GM19099 (cell line): Measurements from ENCODE around the gene PLOD2.

ENCODE experiments used
- POLR2A ChIP-seq: IDR thresholded peaks from 3 replicates; pipeline ENCODE4 v1.6.1; 2011; ENCODE audit warnings: low read depth; ENCODE audit not compliant: insufficient read length; ENCODE audit errors: extremely low read depth

Gene PLOD2

GRCh38 chr3:146052056-146052790 is 108.8 kb downstream of the PLOD2 start:
- TF ChIP-seq POLR2A: no peak

GRCh38 chr3:146050691-146051090 is 110.3 kb downstream of the PLOD2 start:
- TF ChIP-seq POLR2A: no peak

DNA sequence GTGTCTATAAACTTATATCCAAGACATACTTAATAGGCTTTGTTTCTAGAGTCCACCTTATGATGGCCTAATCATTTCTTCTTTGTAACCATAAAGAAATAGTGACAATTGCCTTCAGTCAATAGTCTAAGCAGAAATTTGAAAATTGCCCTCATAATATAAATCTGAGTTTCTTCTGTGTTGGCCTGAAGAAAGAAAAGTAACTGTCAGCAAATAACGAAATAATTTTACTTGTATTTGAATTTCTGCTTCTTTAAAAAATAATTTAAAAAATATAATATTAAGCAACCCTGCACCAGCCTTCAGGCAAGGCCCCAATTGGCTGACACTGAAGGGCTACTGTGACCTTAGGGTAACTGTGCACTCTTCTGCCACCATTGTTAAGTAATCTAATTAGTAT is 113.5 kb downstream of the PLOD2 start:
- no peak for TF ChIP-seq POLR2A

- TF ChIP-seq POLR2A: no peak
Observed at GRCh38 chr3:146044046-146044445, 116.9 kb downstream of the PLOD2 start.

GRCh38 chr3:146040630-146041029 is 120.4 kb downstream of the PLOD2 start:
- no peak for TF ChIP-seq POLR2A

DNA sequence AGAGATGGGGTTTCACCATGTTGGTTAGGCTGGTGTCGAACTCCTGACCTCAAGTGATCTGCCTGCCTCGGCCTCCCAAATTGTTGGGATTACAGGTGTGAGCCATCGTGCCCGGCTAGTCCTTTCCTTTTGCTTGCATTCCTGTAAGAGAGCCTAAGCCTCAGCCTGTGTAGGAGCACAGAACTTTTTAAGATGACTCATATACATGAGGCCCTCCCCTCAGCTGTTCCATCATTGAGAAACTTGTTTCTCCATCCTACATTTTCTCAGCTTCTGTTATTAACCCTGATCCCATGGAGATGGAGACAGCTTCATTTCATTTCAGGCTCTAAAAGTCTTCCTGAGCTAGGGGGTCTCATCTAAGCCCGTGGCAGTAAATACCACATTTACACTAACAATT is 123.3 kb downstream of the PLOD2 start:
- no peak for TF ChIP-seq POLR2A

- no peak for TF ChIP-seq POLR2A
Observed at GRCh38 chr3:146036281-146036680, 124.7 kb downstream of the PLOD2 start.

DNA sequence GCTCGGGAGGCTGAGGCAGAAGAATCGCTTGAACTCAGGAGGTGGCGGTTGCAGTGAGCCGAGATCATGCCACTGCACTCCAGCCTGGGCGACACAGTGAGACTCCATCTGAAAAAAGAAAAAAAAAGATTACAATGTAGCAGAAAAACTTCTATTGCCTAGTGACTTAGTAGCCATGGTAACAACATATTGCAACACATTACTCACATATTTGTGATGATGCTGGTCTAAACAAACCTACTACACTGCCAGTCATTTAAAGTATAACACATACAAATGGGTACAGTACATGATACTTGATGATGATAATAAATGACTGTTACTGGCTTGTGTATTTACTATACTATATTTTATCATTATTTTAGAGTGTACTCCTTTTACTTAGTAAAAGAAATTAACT is 125.6 kb downstream of the PLOD2 start:
- TF ChIP-seq POLR2A: no peak

DNA sequence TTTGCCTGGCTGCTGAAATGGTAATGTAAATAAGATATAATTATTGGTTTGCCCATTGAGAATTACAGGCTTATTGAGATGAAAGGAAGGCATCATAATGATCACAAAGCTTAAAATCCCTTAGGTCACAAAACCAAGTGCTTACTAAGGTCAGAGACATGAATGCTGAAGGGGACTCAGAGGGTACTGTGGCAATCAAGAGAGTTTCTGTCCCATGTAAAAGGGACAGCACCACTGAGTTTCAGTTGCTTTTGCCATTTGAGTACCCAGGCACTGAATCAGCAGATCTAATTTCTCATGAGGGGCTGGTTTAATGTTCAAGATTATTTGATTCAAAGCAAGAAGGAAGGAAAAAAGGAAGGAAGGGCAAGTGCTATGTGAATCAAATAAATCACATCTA is 127.0 kb downstream of the PLOD2 start:
- TF ChIP-seq POLR2A: no peak

DNA sequence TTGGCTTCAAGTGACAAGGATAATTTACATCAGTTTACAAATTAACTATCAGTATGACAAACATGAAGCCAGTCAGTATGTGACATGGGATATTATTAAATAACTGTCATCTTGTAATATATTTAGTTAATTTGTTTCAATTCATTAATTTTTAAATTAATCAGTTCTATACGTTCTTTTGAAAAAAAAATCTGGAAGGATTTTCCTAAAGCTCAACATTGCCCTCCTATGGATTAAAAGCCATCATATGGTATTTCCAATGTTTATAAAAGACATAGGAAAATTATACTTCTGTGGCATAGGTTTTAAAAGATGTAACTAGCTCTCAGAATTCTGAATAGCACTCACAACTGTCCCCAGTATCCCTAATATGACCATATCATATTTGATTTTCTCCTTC is 134.4 kb downstream of the PLOD2 start:
- TF ChIP-seq POLR2A: no peak

- no peak for TF ChIP-seq POLR2A
Observed at GRCh38 chr3:146024260-146024659, 136.7 kb downstream of the PLOD2 start.

DNA sequence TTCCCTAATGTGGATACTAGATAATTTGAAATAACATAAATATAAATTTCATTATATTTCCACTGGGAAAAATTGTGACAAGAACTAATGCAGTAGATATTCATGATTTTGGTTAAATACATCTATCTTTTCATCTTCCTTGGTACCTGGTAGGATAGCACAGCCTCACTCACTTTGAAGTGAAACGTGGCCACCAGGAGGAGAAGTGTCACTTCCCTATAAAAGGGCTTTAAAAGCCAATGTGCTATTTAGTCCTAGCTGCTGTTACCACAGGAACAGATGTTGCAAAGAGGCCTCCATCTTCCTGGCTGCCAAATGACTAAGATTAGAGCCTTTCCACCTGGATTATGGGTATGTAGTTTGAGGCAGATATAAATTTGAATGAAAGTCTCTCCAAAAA is 140.0 kb downstream of the PLOD2 start:
- TF ChIP-seq POLR2A: no peak

GRCh38 chr3:146019508-146019907 is 141.5 kb downstream of the PLOD2 start:
- no peak for TF ChIP-seq POLR2A
